HCT116 (cell line): ENCODE data around the gene DEXI.

ENCODE experiments used
- CTCF ChIP-seq, 3 experiments: fragments of 200-600 bp in 1 of 3; sonication (generic) in 1 of 3; IDR thresholded peaks in 2 of 3; conservative IDR thresholded peaks in 1 of 3; 2 replicates each; pipeline ENCODE4 v1.5.1; 2012 to 2017; ENCODE audit warnings: low read depth in 2 of 3, low read length in 2 of 3, antibody characterized with exemption in 1 of 3, borderline replicate concordance in 1 of 3, control low read depth in 1 of 3, mild to moderate bottlenecking in 1 of 3, mixed read lengths in 1 of 3, mixed run types in 1 of 3, moderate library complexity in 1 of 3; ENCODE audit not compliant: insufficient read depth in 1 of 3
- POLR2A ChIP-seq: IDR thresholded peaks from 2 replicates; pipeline ENCODE4 v1.7.0; 2011; ENCODE audit warnings: borderline replicate concordance; ENCODE audit not compliant: insufficient read depth, insufficient read length; ENCODE audit errors: extremely low read depth
- POLR2AphosphoS5 ChIP-seq: IDR thresholded peaks from 2 replicates; pipeline ENCODE4 v1.6.1; 2011; ENCODE audit warnings: mild to moderate bottlenecking, low read depth, low read length, moderate library complexity
- REST ChIP-seq: IDR thresholded peaks from 2 replicates; pipeline ENCODE4 v1.6.1; 2012; ENCODE audit warnings: low read depth
- ZBTB33 ChIP-seq: IDR thresholded peaks from 2 replicates; pipeline ENCODE4 v1.6.1; 2011; ENCODE audit warnings: mild to moderate bottlenecking, low read length, moderate library complexity; ENCODE audit not compliant: insufficient replicate concordance; ENCODE audit errors: extremely low read depth

GRCh38 chr16:10980813-10981212, 38.5 kb upstream of the DEXI start:
- TF ChIP-seq ZBTB33 (no peak), POLR2AphosphoS5 (no peak), POLR2A (no peak), CTCF (IDR thresholded peaks at IDR 0.05 in 2 of 3, conservative IDR thresholded peaks at IDR 0.05 in 1 of 3; ENCODE audit: borderline replicate concordance in 1 of 3, insufficient read depth in 1 of 3, low read depth in 2 of 3, low read length in 2 of 3) (no peak), REST (no peak)
